Endothelial cell of umbilical vein (primary cell): ENCODE data around the gene SLC4A5. TPM values are rescaled to one million over a fixed set of nuclear protein-coding genes. Genes with fewer than 3 reads are reported as not detected.

Source experiments
- BruUV-seq: library from RNA; stranded (reverse); fragments of 400-500 nt; replicated peaks from 2 replicates; lab custom pipeline; 2021; lab: Mats Ljungman, UMichigan
- CTCF ChIA-PET: fragments of 300-600, 350-600 bp; sonication (Branson Sonifier 250); formaldehyde crosslinking; loops from one replicate; lab custom pipeline; 2021; ENCODE audit warnings: antibody characterized with exemption, inconsistent platforms; lab: Charles Lee
- POLR2A ChIA-PET: fragments of 300-600, 350-600 bp; sonication (Branson Sonifier 250); formaldehyde crosslinking; loops from one replicate; lab custom pipeline; 2021; ENCODE audit warnings: antibody characterized with exemption, inconsistent platforms; lab: Charles Lee
- DNase-seq: peaks from one replicate; pipeline ENCODE4 v3.0.0-alpha.2; 2011; ENCODE audit warnings: low read depth, low spot score
- FAIRE-seq: peaks from 2 replicates; lab custom pipeline; 2011; peaks lifted over from hg19 to GRCh38; lab: Jason Lieb, UNC
- H2AFZ ChIP-seq: 2 replicates; pipeline ENCODE4 v1.6.0; 2012; ENCODE audit warnings: low read depth, low read length, control low read depth, inconsistent platforms
- H3K27ac ChIP-seq: 2 replicates; pipeline ENCODE4 v1.5.1; 2011; ENCODE audit warnings: low read depth, mild to moderate bottlenecking, control low read depth, low read length, moderate library complexity; ENCODE audit not compliant: insufficient read depth
- H3K27me3 ChIP-seq, 2 experiments: 2 replicates each; pipeline versions ENCODE4 v1.6.0 to v1.6.1; 2011; ENCODE audit warnings: low read length in 2 of 2, mixed read lengths in 1 of 2; ENCODE audit not compliant: control insufficient read depth in 2 of 2, insufficient read depth in 2 of 2
- H3K36me3 ChIP-seq, 2 experiments: 2 replicates in 1 of 2; 3 replicates in 1 of 2; pipeline ENCODE4 v1.5.1; 2011; ENCODE audit warnings: low read length in 2 of 2, mild to moderate bottlenecking in 1 of 2, moderate library complexity in 1 of 2; ENCODE audit not compliant: control insufficient read depth in 2 of 2, insufficient read depth in 2 of 2; ENCODE audit errors: extremely low read depth in 1 of 2
- H3K4me1 ChIP-seq: 3 replicates; pipeline ENCODE4 v1.5.1; 2011; ENCODE audit warnings: mild to moderate bottlenecking, low read length; ENCODE audit not compliant: control insufficient read depth, insufficient read depth; ENCODE audit errors: extremely low read depth
- H3K4me2 ChIP-seq: 2 replicates; pipeline ENCODE4 v1.6.1; 2011; ENCODE audit warnings: low read length, control low read depth, mixed read lengths; ENCODE audit not compliant: insufficient read depth
- H3K4me3 ChIP-seq, 3 experiments: fragments of 200-600 bp in 1 of 3; sonication (generic), shearing (Covaris generic) in 1 of 3; replicated peaks in 1 of 3; 2 replicates each; pipeline ENCODE4 v1.5.1; 2011 to 2016; ENCODE audit warnings: control low read depth in 3 of 3, low read length in 3 of 3, mild to moderate bottlenecking in 2 of 3, inconsistent platforms in 1 of 3, low read depth in 1 of 3, moderate library complexity in 1 of 3; ENCODE audit not compliant: insufficient read depth in 1 of 3
- H3K79me2 ChIP-seq: 2 replicates; pipeline ENCODE4 v1.6.0; 2012; ENCODE audit warnings: low read length, inconsistent platforms; ENCODE audit not compliant: control insufficient read depth, insufficient read depth
- H3K9ac ChIP-seq: replicated peaks from 2 replicates; pipeline ENCODE3; 2011; ENCODE audit warnings: low read length, control low read depth; ENCODE audit not compliant: insufficient read depth; ENCODE audit errors: extremely low read depth
- H3K9me1 ChIP-seq: replicated peaks from 3 replicates; pipeline ENCODE4 v1.6.0; 2011; ENCODE audit warnings: mild to moderate bottlenecking, low read length; ENCODE audit not compliant: control insufficient read depth, insufficient read depth; ENCODE audit errors: extremely low read depth
- H3K9me3 ChIP-seq: replicated peaks from 2 replicates; pipeline ENCODE4 v1.5.1; 2012; ENCODE audit warnings: low read length, inconsistent platforms; ENCODE audit not compliant: control insufficient read depth, insufficient read depth
- H4K20me1 ChIP-seq: replicated peaks from 2 replicates; pipeline ENCODE3; 2011; ENCODE audit warnings: mild to moderate bottlenecking, low read length; ENCODE audit not compliant: control insufficient read depth, insufficient read depth; ENCODE audit errors: extremely low read depth
- EZH2 ChIP-seq: IDR thresholded peaks from 2 replicates; pipeline ENCODE4 v1.6.1; 2012; ENCODE audit warnings: borderline replicate concordance, low read depth, mild to moderate bottlenecking, moderate library complexity, low read length, inconsistent platforms; ENCODE audit not compliant: severe bottlenecking
- FOS ChIP-seq: IDR thresholded peaks from 2 replicates; pipeline ENCODE4 v1.6.1; 2011; ENCODE audit warnings: mild to moderate bottlenecking, low read length, moderate library complexity, borderline replicate concordance; ENCODE audit not compliant: insufficient read depth
- GATA2 ChIP-seq: IDR thresholded peaks from 2 replicates; pipeline ENCODE4 v1.7.0; 2011; ENCODE audit warnings: low read depth, mild to moderate bottlenecking, moderate library complexity, mixed read lengths, low read length; ENCODE audit not compliant: insufficient read length, insufficient read depth
- JUN ChIP-seq: IDR thresholded peaks from 2 replicates; pipeline ENCODE4 v1.6.1; 2011; ENCODE audit warnings: borderline replicate concordance, low read depth; ENCODE audit not compliant: insufficient read length, insufficient read depth
- MYC ChIP-seq: IDR thresholded peaks from one replicate; pipeline ENCODE4 v1.6.1; 2011; ENCODE audit warnings: mild to moderate bottlenecking, low read depth, low read length
- POLR2A ChIP-seq: IDR thresholded peaks from 2 replicates; pipeline ENCODE4 v1.6.1; 2012; ENCODE audit warnings: low read depth, mild to moderate bottlenecking, control low read depth, low read length
- POLR2AphosphoS5 ChIP-seq: IDR thresholded peaks from 2 replicates; pipeline ENCODE4 v1.6.1; 2012; ENCODE audit warnings: low read depth, mild to moderate bottlenecking, control low read depth, low read length, moderate library complexity; ENCODE audit not compliant: insufficient read depth
- dilution Hi-C: fragments of 300-500 bp; cut with MboI; formaldehyde crosslinking; loops from one replicate; pipeline ENCODE4 v1.15.0; 2019; ENCODE audit warnings: low sequenced_read_pairs; ENCODE audit not compliant: extremely low pct_ligation_motif_present
- intact Hi-C: fragments of 100-400 bp; cut with micrococcal nuclease; formaldehyde crosslinking; loops from one replicate; pipeline ENCODE4 v1.10.0; 2022
- polyA plus RNA-seq, 4 experiments: library from polyadenylated mRNA; depleted of rRNA in 3 of 4; stranded (reverse) in 3 of 4; unstranded in 1 of 4; fragments of >200 nt; gene quantifications; 2 replicates each; pipeline versions ENCODE4 v1.2.1 to v1.2.3, GENCODE V29; 2011 to 2012; ENCODE audit warnings: missing spikeins in 1 of 4
- total RNA-seq: library from RNA; stranded (reverse); gene quantifications from 2 replicates; pipeline ENCODE4 v1.2.3, GENCODE V29; 2021
- TF ChIP-seq, protein P1 (sequence below), 2 donors: IDR thresholded peaks; 1 replicate in 1 of 2; 2 replicates in 1 of 2; pipeline ENCODE4 v1.5.1; 2011; ENCODE audit warnings: low read length in 2 of 2, mild to moderate bottlenecking in 2 of 2, moderate library complexity in 2 of 2, control low read depth in 1 of 2, inconsistent platforms in 1 of 2, low read depth in 1 of 2; ENCODE audit not compliant: insufficient read depth in 1 of 2; ENCODE audit errors: extremely low read depth in 1 of 2
- TF ChIP-seq, protein P2 (sequence below): IDR thresholded peaks from 2 replicates; pipeline ENCODE4 v1.6.1; 2011; ENCODE audit not compliant: insufficient read depth, insufficient read length

The SLC4A5 gene
- total and polyA plus RNA-seq, 2 donors (not counting 3 experiments of a cell fraction or from before 2014, with no cell fraction given): 0.12 to 0.97 TPM

DNA sequence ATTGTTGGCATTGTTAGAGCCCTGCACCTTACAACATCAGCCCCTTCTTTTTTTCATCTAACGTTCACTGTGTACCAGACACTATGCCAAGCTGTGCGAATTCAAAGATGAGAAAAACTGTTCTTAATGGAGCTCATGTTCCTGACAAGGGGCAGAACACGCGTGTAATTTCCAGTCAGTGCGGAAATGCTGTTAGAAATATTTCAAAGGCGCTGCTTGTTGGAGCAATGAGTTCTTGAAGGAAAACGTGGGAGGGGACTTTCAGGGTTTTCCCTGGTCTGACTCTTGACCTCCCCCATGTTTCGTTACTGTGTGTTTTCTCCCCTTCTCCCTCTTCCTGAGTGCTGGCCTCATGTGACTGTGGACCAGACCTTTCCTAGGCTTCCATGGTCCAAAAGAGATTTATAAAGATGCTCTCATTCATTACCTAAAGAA is 143.3 kb downstream of the SLC4A5 start:
- Histone ChIP-seq H4K20me1 (no peaks in the 10 kb centered on the region), H3K27me3 (no peaks in the 10 kb centered on the region), H3K9me3 (no peaks in the 10 kb centered on the region), H3K9me1 (no peaks in the 10 kb centered on the region), H3K4me3 (peak overlapping the region; percentile 76 to 90 (median 80)), H2AFZ (no peak overlapping the region), H3K79me2 (peaks cover 54% of the 10 kb centered on the region), H3K4me2 (peak overlapping the region; percentile 95), H3K27ac (peak overlapping the region; percentile 32), H3K9ac (peak overlapping the region; percentile 94), H3K4me1 (peaks cover 17% of the 10 kb centered on the region), H3K36me3 (no peaks in the 10 kb centered on the region)
- TF ChIP-seq, protein P1, sequence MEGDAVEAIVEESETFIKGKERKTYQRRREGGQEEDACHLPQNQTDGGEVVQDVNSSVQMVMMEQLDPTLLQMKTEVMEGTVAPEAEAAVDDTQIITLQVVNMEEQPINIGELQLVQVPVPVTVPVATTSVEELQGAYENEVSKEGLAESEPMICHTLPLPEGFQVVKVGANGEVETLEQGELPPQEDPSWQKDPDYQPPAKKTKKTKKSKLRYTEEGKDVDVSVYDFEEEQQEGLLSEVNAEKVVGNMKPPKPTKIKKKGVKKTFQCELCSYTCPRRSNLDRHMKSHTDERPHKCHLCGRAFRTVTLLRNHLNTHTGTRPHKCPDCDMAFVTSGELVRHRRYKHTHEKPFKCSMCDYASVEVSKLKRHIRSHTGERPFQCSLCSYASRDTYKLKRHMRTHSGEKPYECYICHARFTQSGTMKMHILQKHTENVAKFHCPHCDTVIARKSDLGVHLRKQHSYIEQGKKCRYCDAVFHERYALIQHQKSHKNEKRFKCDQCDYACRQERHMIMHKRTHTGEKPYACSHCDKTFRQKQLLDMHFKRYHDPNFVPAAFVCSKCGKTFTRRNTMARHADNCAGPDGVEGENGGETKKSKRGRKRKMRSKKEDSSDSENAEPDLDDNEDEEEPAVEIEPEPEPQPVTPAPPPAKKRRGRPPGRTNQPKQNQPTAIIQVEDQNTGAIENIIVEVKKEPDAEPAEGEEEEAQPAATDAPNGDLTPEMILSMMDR (IDR thresholded peaks at IDR 0.05; ENCODE audit: extremely low read depth in 1 of 2, insufficient read depth in 1 of 2, low read depth in 1 of 2, low read length in 2 of 2): no peak
- no peak for TF ChIP-seq GATA2
- intact Hi-C loops (loop anchor here (1.0 to 2.0 kb wide), 2 partner anchors 51 to 376 kb away; no protein-coding TSS in a partner anchor), dilution Hi-C loops (no loop called here)
- TSS peak; percentile 26 for BruUV-seq
- ChIA-PET POLR2A (interaction anchor here (0.7 to 0.8 kb wide), 3 partner anchors 22 to 371 kb away, joined by 3 to 7 read pairs (median 3); no protein-coding TSS in a partner anchor), CTCF (interaction anchor here (0.6 to 5.1 kb wide), 8 partner anchors 8 to 563 kb away, joined by 3 to 20 read pairs (median 4); partner anchors contain the start of gene MOB1A)
- no peak for FAIRE-seq
- peak; percentile 30 for DNase-seq

DNA sequence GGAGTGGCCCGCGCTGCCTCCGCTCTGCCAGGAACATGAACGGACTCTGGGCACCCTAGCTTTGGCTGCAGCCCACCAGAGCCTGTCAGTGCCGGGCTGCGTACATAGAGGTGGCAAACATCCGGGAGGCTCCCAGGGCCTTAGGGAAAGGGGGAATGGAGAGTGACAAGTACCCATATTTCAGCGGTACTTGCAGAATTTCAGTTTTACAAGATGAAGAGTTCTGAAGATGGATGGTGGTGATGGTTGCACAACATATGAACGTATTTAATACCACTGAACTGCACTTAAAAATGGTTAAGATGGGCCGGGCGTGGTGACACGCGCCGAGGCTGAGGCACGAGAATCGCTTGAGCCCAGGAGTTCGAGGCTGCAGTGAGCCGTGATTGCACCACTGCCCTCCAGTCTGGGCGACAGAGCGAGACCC is 143.9 kb downstream of the SLC4A5 start:
- no peaks in the 10 kb centered on the region for H3K36me3 ChIP-seq
- intact Hi-C loops (loop anchor here (1.0 to 2.0 kb wide), 2 partner anchors 50 to 375 kb away; no protein-coding TSS in a partner anchor), dilution Hi-C loops (no loop called here)
- peak overlapping the region; percentile 94 for H3K9ac ChIP-seq
- peaks cover 48% of the 10 kb centered on the region for H3K79me2 ChIP-seq
- peak overlapping the region; percentile 23 for H3K27ac ChIP-seq
- peak overlapping the region; percentile 95 for H3K4me2 ChIP-seq
- no peaks in the 10 kb centered on the region for H3K9me1 ChIP-seq
- no peaks in the 10 kb centered on the region for H4K20me1 ChIP-seq
- FAIRE-seq: peak; percentile 72
- peak overlapping the region; percentile 76 to 90 (median 80) for H3K4me3 ChIP-seq
- POLR2A ChIA-PET: interaction anchor here (0.7 to 1.1 kb wide), 5 partner anchors 21 to 371 kb away, joined by 3 to 7 read pairs (median 3); partner anchors contain the start of gene MOB1A
- CTCF ChIA-PET: interaction anchor here (0.7 to 5.1 kb wide), 9 partner anchors 8 to 562 kb away, joined by 3 to 20 read pairs (median 5); partner anchors contain the start of genes MOB1A and STAMBP
- no peaks in the 10 kb centered on the region for H3K9me3 ChIP-seq
- H3K27me3 ChIP-seq: no peaks in the 10 kb centered on the region
- TF ChIP-seq POLR2A (no peak), MYC (no peak), JUN (no peak), POLR2AphosphoS5 (no peak), EZH2 (no peak), FOS (no peak), GATA2 (no peak)
- TF ChIP-seq, protein P2, sequence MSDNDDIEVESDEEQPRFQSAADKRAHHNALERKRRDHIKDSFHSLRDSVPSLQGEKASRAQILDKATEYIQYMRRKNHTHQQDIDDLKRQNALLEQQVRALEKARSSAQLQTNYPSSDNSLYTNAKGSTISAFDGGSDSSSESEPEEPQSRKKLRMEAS: no peak
- TF ChIP-seq, protein P1 (IDR thresholded peaks at IDR 0.05; ENCODE audit: extremely low read depth in 1 of 2, insufficient read depth in 1 of 2, low read depth in 1 of 2, low read length in 2 of 2): no peak
- peaks cover 17% of the 10 kb centered on the region for H3K4me1 ChIP-seq
- BruUV-seq: no TSS peak
- peak overlapping the region; percentile 62 for H2AFZ ChIP-seq
- no peak for DNase-seq
